ENCODE results near the gene DDX23. TPM values are rescaled to one million over a fixed set of nuclear protein-coding genes. Genes with fewer than 3 reads are reported as not detected.
"Not testable (repeated sequence)": the region's sequence is repeated elsewhere in the genome, so short reads cannot be mapped to it uniquely, and the experiment has no call there.

DDX23 gene
- total RNA-seq, result 58.7 TPM

- DNase-seq (ENCODE audit: low read depth in 2 of 3, low spot score in 2 of 3), result peak; percentile 85 to 97 (median 97)
These were observed at the start of gene DDX23 for GRCh38 chr12:48851883-48852733. Gene DDX23 (minus strand): TSS chr12:48852163. CDS start chr12:48845782, 6,381 bp downstream.

GRCh38 chr12:48901278-48901677, 49.3 kb upstream of the DDX23 start:
- no peak for DNase-seq (ENCODE audit: low read depth in 2 of 3, low spot score in 2 of 3)

- no peak for DNase-seq (ENCODE audit: low read depth in 2 of 3, low spot score in 2 of 3)
These were observed 47.7 kb upstream of the DDX23 start for GRCh38 chr12:48899651-48900050.

- no peak for DNase-seq (ENCODE audit: low read depth in 2 of 3, low spot score in 2 of 3)
These were observed 42.3 kb upstream of the DDX23 start for GRCh38 chr12:48894271-48894670.

- peak; percentile 55 to 76 (median 67) for DNase-seq (ENCODE audit: low read depth in 2 of 3, low spot score in 2 of 3)
These were observed 38.9 kb upstream of the DDX23 start for GRCh38 chr12:48890657-48891418.

- no peak for DNase-seq (ENCODE audit: low read depth in 2 of 3, low spot score in 2 of 3)
These were observed 37.7 kb upstream of the DDX23 start for GRCh38 chr12:48889679-48890078.

GRCh38 chr12:48883305-48884161, 31.6 kb upstream of the DDX23 start:
- DNase-seq (ENCODE audit: low read depth in 2 of 3, low spot score in 2 of 3), result no peak

GRCh38 chr12:48882972-48883304, 31.0 kb upstream of the DDX23 start:
- DNase-seq (ENCODE audit: low read depth in 2 of 3, low spot score in 2 of 3), result no peak

GRCh38 chr12:48882315-48882687, 30.3 kb upstream of the DDX23 start:
- DNase-seq (ENCODE audit: low read depth in 2 of 3, low spot score in 2 of 3), result no peak

GRCh38 chr12:48881686-48882314, 29.8 kb upstream of the DDX23 start:
- DNase-seq (ENCODE audit: low read depth in 2 of 3, low spot score in 2 of 3), result no peak

- no peak for DNase-seq (ENCODE audit: low read depth in 2 of 3, low spot score in 2 of 3)
These were observed 28.7 kb upstream of the DDX23 start for GRCh38 chr12:48880647-48881046.

- no peak for DNase-seq (ENCODE audit: low read depth in 2 of 3, low spot score in 2 of 3)
These were observed 26.6 kb upstream of the DDX23 start for GRCh38 chr12:48878548-48878947.

- no peak for DNase-seq (ENCODE audit: low read depth in 2 of 3, low spot score in 2 of 3)
These were observed 24.1 kb upstream of the DDX23 start for GRCh38 chr12:48875944-48876515.

GRCh38 chr12:48873534-48873933, 21.6 kb upstream of the DDX23 start:
- DNase-seq (ENCODE audit: low read depth in 2 of 3, low spot score in 2 of 3), result not testable (repeated sequence)

- DNase-seq (ENCODE audit: low read depth in 2 of 3, low spot score in 2 of 3), result no peak
These were observed 21.1 kb upstream of the DDX23 start for GRCh38 chr12:48873096-48873495.

GRCh38 chr12:48869191-48869590, 17.2 kb upstream of the DDX23 start:
- no peak for DNase-seq (ENCODE audit: low read depth in 2 of 3, low spot score in 2 of 3)

- DNase-seq (ENCODE audit: low read depth in 2 of 3, low spot score in 2 of 3), result no peak
These were observed 16.5 kb upstream of the DDX23 start for GRCh38 chr12:48868451-48868850.

GRCh38 chr12:48866052-48866711, 14.2 kb upstream of the DDX23 start:
- peak in 1 of 3 donors; percentile 33 for DNase-seq (ENCODE audit: low read depth in 2 of 3, low spot score in 2 of 3)

- DNase-seq (ENCODE audit: low read depth in 2 of 3, low spot score in 2 of 3), result peak; percentile 73 to 92 (median 91)
These were observed 13.5 kb upstream of the DDX23 start, which contains the start of gene RND1 for GRCh38 chr12:48865281-48866051. Gene RND1 (minus strand): TSS chr12:48865870. CDS start chr12:48865767, 103 bp downstream.

All from hematopoietic multipotent progenitor cell (in vitro differentiated cells).